GM06990 (cell line): Measurements from ENCODE around the gene ZNF142.

Experiments
- DNase-seq: peaks from one replicate; pipeline ENCODE4 v3.0.0-alpha.2; 2011; ENCODE audit not compliant: insufficient read length; ENCODE audit errors: extremely low read depth
- H3K27me3 ChIP-seq: replicated peaks from 2 replicates; pipeline ENCODE4 v1.6.0; 2011; ENCODE audit warnings: low read length; ENCODE audit not compliant: control insufficient read depth, insufficient read depth
- H3K36me3 ChIP-seq: 2 replicates; pipeline ENCODE4 v1.5.1; 2011; ENCODE audit warnings: low read length; ENCODE audit not compliant: control insufficient read depth, insufficient read depth
- H3K4me3 ChIP-seq: replicated peaks from 2 replicates; pipeline ENCODE4 v1.5.1; 2011; ENCODE audit warnings: low read depth, mild to moderate bottlenecking, control low read depth, low read length
- TF ChIP-seq, protein P1 (sequence below): IDR thresholded peaks from 2 replicates; pipeline ENCODE4 v1.5.1; 2011; ENCODE audit warnings: low read length, control low read depth, mild to moderate bottlenecking, inconsistent platforms; ENCODE audit not compliant: insufficient read depth, poor library complexity, severe bottlenecking

The ZNF142 gene

DNA sequence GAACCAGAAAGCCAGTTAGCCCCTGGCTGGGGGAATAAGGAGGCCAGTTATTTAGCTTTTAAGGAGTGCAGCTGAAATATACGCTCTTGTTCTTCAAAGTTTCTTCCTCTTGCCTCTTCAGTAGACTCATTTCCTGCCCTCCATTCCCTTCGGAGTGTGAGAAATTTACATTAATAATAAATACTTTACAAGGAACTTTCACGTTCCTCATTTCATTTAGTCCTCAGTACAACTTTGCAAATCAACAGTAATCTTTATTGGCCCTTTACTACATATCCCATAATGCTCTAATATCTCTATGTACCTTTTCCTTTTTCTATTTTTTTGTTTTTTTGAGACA, 36.1 kb downstream of the ZNF142 start:
- Histone ChIP-seq H3K4me3 (no peak overlapping the region), H3K36me3 (no peaks in the 10 kb centered on the region), H3K27me3 (no peaks in the 10 kb centered on the region)
- DNase-seq = no peak
- TF ChIP-seq, protein P1, sequence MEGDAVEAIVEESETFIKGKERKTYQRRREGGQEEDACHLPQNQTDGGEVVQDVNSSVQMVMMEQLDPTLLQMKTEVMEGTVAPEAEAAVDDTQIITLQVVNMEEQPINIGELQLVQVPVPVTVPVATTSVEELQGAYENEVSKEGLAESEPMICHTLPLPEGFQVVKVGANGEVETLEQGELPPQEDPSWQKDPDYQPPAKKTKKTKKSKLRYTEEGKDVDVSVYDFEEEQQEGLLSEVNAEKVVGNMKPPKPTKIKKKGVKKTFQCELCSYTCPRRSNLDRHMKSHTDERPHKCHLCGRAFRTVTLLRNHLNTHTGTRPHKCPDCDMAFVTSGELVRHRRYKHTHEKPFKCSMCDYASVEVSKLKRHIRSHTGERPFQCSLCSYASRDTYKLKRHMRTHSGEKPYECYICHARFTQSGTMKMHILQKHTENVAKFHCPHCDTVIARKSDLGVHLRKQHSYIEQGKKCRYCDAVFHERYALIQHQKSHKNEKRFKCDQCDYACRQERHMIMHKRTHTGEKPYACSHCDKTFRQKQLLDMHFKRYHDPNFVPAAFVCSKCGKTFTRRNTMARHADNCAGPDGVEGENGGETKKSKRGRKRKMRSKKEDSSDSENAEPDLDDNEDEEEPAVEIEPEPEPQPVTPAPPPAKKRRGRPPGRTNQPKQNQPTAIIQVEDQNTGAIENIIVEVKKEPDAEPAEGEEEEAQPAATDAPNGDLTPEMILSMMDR = no peak

DNA sequence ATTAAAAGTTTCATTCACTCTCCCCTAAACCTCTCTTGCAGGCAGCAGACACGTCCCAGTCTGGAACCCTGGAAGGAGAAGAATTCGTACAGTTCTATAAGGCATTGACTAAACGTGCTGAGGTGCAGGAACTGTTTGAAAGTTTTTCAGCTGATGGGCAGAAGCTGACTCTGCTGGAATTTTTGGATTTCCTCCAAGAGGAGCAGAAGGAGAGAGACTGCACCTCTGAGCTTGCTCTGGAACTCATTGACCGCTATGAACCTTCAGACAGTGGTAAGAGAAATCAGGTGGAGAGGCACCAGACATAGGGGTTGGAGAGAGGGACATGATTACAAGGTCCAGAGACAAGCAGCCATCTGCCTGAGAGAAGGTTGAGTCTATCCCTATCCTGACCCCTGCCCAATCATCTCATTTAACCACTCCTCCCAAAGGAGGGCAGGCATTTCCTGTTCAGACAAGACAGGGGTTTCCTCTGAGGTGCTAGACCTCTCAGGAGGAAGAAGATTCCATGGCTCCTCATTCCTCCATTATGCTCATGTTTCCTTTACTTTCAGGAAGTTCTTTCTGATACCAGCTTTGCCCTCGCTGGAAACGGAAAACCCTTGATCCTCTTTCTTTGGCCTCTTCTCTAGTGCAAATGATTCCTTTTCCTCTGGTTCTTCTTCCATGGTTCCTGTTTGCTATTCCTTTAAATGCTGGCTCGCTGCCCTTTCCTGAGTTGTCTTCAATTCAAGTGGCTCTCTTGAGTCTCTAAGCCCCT, 36.6 kb downstream of the ZNF142 start:
- Histone ChIP-seq H3K36me3 (no peaks in the 10 kb centered on the region), H3K27me3 (no peaks in the 10 kb centered on the region), H3K4me3 (no peak overlapping the region)
- DNase-seq = no peak
- TF ChIP-seq, protein P1 = no peak

DNA sequence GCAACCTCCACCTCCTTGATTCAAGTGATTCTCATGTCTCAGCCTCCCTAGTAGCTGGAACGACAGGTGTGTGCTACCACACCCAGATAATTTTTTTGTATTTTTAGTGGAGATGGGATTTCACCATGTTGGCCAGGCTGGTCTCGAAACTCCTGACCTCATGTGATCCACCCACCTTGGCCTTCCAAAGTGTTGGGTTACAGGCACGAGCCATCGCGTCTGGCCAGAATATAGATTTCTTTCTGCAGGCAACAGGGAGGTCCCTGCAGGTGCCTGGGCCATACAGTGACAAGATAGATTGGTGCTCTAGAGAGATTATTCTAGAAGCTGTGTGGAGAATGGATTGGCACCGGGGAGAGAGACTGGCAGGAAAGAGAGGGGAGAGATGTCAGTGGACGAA, 38.4 kb downstream of the ZNF142 start:
- H3K27me3 ChIP-seq = no peaks in the 10 kb centered on the region
- H3K36me3 ChIP-seq = no peaks in the 10 kb centered on the region
- TF ChIP-seq, protein P1 = no peak
- no peak overlapping the region for H3K4me3 ChIP-seq
- no peak for DNase-seq

DNA sequence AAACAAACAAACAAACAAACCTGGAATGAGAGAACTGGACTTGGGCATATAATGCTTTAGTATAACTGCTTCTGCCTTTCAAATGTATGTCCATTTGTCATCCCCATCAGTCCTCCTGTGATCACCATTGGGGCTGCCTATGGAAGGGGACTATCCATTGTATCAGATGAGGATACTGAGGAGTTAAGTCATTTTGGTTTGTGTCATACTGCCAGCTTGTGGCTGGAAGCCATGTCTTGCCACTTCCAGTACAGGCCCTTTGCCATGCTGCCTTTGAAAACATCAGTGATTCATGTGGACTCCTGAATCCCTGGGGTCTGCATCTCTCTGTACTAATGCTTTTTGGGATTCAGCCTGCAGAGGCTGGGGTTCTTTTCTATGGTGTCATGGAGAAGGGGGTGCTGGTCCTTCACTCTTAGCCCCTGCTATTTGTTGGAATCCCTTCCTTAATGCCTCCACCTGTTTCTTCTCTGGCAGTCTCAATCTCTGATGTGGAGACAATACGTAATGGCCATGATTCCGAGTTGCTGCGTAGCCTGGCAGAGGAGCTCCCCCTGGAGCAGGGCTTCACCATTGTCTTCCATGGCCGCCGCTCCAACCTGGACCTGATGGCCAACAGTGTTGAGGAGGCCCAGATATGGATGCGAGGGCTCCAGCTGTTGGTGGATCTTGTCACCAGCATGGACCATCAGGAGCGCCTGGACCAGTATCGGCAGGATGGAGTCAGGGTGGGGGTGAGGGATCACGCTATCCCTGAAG, 41.1 kb downstream of the ZNF142 start:
- TF ChIP-seq, protein P1 = no peak
- no peak for DNase-seq
- Histone ChIP-seq H3K36me3 (no peaks in the 10 kb centered on the region), H3K27me3 (no peaks in the 10 kb centered on the region; the same call in 1 of the 2 replicates), H3K4me3 (no peak overlapping the region)

DNA sequence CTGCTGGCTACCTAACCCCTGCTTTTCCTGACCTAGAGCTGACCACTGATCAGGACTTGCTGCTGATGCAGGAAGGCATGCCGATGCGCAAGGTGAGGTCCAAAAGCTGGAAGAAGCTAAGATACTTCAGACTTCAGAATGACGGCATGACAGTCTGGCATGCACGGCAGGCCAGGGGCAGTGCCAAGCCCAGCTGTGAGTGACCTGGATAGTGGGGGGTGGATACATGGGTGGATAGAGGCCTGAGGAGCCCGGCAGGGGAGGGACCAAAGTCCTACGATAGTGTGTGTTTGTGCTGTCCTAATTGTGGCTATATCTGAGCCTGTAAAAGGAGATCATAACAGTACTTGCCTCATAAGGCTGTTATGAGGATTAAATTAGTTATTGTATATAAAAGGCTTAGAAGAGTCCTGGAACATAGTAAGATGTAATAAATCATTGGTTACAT, 43.5 kb downstream of the ZNF142 start:
- Histone ChIP-seq H3K36me3 (no peaks in the 10 kb centered on the region), H3K27me3 (no peaks in the 10 kb centered on the region; the same call in 1 of the 2 replicates), H3K4me3 (no peak overlapping the region)
- TF ChIP-seq, protein P1 = no peak
- no peak for DNase-seq
